Measurements from ENCODE around the gene PPP1R14D.

Gene PPP1R14D

GRCh38 chr15:40850576-40851112 lies 22.1 kb upstream of the PPP1R14D start:
- no peak for DNase-seq

GRCh38 chr15:40847223-40847961 lies 18.9 kb upstream of the PPP1R14D start:
- no peak for DNase-seq

GRCh38 chr15:40846841-40847222 lies 18.3 kb upstream of the PPP1R14D start:
- no peak for DNase-seq

- no peak for DNase-seq
Observed at GRCh38 chr15:40845511-40846284, 17.2 kb upstream of the PPP1R14D start.

GRCh38 chr15:40845036-40845435 lies 16.5 kb upstream of the PPP1R14D start:
- DNase-seq = no peak

- peak; percentile 43 for DNase-seq
Observed at GRCh38 chr15:40844696-40845030, 16.2 kb upstream of the PPP1R14D start.

- peak; percentile 82 for DNase-seq
Observed at GRCh38 chr15:40843885-40844695, 15.6 kb upstream of the PPP1R14D start, which contains the start of gene SPINT1. Gene SPINT1 (plus strand): TSS chr15:40844048. CDS start chr15:40844555, 507 bp downstream.

- DNase-seq = no peak
Observed at GRCh38 chr15:40843261-40843884, 14.9 kb upstream of the PPP1R14D start.

- DNase-seq = no peak
Observed at GRCh38 chr15:40841741-40842140, 13.2 kb upstream of the PPP1R14D start.

- no peak for DNase-seq
Observed at GRCh38 chr15:40838756-40839155, 10.2 kb upstream of the PPP1R14D start.

GRCh38 chr15:40836020-40836419 lies 7.5 kb upstream of the PPP1R14D start:
- DNase-seq = no peak

GRCh38 chr15:40832903-40833302 lies 4.4 kb upstream of the PPP1R14D start:
- no peak for DNase-seq

- no peak for DNase-seq
Observed at GRCh38 chr15:40831861-40832260, 3.4 kb upstream of the PPP1R14D start.

- no peak for DNase-seq
Observed at GRCh38 chr15:40830884-40831283, 2.4 kb upstream of the PPP1R14D start.

- no peak for DNase-seq
Observed at GRCh38 chr15:40829115-40829514, 607 bp upstream of the PPP1R14D start.

- no peak for DNase-seq
Observed at GRCh38 chr15:40826423-40827075, 2.0 kb downstream of the PPP1R14D start.

- DNase-seq = no peak
Observed at GRCh38 chr15:40825661-40826422, 2.7 kb downstream of the PPP1R14D start.

- no peak for DNase-seq
Observed at GRCh38 chr15:40823572-40824343, 4.8 kb downstream of the PPP1R14D start.

- DNase-seq = no peak
Observed at GRCh38 chr15:40821195-40821594, 7.3 kb downstream of the PPP1R14D start.

GRCh38 chr15:40819048-40819447 lies 9.5 kb downstream of the PPP1R14D start:
- DNase-seq = no peak

Data from stimulated activated CD4-positive, alpha-beta T cell treated with anti-CD3 and anti-CD28 coated beads, Interleukin-4, amount 100 ng/mL, for 1 hour (primary cell).